GF-D8 (cell line): Measurements from ENCODE around the gene ARHGEF28.

ENCODE experiments used
- DNase-seq: peaks from one replicate; lab custom pipeline; 2025; lab: John Stamatoyannopoulos, UW

The ARHGEF28 gene

DNA sequence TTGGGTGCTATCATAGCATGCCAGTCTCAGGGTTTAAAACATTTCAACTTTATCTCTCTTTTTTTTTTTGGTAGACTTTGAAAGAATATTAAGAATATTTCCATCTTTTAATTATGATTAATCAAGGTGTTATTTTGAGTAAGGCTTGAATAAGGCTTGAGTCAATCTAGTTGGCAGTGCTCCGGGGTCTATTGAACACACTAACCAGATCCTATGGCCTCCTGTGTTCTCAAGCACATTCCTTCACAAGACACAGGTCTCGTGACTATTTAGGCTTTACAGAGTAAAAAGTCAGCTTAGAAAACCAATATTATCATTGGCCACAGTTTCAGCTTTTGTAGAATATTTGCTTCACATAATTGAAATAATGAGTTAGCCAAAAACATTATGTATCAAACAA is 151.2 kb downstream of the ARHGEF28 start:
- DNase-seq = no peak

DNA sequence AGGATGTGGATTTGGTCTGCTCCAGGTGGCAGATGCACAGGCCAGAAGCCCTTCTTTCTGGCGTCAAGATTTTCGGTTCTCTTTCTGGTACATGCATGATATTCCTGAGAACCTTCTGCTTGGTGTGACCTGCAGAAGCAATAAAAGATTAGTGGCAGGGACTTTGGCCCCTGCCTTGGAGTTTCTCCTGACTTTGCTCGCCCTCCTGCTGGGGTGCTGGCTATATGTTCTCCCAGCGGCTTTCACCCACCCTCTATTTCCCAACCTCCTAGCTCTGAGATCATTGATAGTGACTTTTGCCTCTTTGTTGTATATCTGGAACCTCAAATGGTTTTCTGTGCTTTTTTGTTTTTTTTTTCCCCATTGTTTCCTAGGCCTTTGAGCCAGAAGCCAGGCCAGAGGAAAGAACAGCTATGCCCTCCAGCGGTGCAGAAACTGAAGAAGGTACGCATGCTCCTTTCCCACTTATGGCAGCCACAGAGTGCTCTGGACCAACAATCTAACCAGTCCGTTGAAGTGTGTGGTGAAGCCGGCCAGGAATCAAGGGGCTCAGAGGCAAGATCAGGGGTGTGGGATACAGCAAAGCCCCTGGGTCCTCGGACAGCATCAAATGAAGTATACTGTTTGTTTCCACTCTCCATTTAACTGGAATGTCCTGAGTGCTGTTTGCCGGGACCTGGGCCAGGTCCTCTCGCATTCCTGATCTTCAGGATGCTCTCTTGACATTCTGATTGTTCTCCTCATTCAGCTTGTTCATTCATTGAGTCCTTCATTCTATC is 154.5 kb downstream of the ARHGEF28 start:
- no peak for DNase-seq

DNA sequence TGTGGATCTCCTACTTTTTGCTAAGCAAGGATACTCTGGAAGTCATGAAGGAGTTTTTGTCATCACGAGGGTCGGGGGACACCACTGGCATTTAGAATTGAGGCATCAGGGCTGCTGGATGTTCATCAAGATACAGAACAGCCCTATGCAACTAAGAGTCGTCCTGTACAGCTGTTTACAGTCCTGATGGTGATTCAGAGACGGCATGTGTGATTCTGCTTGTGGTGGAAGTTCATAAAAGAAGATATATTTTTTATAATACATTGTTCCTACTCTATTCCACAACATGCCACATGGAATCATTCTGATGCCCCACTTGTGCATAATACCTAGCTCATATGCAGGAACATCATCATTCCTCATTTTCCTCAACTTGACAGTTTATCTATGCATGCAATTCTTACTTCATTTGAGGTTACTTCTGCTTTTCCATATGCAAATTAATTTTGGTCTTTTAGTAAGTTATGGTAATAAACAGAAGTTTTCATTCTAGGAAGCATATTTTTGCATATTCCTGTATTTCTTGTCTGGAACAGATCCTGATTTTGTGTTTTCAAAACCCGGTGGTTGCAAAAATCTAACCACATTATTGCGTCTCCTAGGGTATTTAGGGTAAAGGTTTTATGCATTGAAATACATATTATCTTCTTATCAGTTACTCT is 155.2 kb downstream of the ARHGEF28 start:
- DNase-seq = no peak

DNA sequence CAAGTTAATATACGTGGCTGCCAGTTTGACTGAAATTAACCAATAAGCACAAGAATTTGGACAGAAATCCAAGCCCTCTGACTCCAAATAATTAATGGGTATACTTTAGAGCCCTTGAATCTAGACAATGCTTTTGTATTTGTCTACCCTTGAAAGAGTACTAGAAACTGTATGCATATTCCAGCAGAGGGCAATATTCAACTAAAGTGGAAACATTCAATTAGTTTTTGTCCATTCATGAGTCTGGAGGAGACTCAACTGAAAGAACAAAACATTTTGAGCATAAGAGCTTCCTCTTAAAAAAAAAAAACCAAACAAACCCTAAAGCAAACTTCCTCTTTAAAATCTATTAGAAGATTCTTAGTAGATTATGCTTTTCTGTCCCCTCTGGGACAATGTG is 157.8 kb downstream of the ARHGEF28 start:
- no peak for DNase-seq

DNA sequence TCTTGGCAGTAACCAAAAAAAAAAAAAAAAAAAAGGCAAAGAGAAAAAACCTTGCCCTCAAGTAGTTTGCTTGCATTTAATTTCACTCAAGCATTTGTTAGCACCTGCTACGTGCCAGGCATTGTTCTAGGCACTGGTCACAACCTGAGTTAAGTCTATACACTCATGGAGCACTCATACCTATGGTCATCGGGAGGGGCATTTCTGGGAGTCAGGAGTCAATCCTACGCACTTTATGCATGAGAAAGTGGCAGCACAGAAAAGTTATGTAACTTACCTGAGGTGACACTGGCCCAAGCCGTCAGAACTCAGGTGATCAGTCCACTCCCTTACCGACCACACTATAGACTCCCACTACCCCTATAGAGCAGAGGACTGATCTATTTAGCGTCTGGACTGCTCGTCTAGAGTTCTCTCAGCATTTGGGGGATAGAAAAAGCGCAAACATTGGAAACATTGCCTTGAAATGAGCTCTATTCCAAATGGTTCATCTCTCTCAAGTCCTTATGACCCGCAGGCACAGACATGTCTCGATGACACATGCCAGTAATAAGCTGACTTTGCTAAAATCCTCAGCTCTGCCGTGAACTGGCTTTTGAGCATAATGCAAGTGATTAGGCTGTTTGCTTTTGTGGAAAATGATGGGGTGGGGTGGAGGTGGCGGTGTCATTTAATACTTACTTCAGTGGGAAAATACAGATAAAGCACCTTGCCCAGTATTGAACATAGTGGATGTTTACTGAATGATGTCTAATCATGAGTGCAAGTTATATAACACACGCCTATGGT is 160.2 kb downstream of the ARHGEF28 start:
- no peak for DNase-seq

DNA sequence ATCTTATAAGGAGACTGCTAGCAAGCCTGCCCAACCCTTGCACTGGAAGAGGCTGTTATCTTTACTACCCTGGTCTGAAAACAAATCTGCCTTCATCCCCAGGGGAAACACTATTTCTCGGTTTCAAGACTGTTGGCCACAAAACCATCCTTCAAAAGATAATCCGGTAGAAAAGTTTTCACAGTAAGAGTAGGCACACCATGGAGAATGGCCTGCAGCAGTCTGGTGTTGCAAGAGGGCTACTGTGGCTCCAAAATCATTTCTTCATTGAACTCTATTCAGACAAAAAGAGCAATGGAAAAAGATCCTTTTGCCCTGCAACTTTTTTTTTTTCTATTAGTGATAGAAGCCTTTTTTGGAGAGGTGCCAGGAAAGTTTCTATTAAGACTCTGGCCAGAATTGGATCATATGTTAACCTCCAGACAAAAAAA is 163.9 kb downstream of the ARHGEF28 start:
- DNase-seq = no peak

DNA sequence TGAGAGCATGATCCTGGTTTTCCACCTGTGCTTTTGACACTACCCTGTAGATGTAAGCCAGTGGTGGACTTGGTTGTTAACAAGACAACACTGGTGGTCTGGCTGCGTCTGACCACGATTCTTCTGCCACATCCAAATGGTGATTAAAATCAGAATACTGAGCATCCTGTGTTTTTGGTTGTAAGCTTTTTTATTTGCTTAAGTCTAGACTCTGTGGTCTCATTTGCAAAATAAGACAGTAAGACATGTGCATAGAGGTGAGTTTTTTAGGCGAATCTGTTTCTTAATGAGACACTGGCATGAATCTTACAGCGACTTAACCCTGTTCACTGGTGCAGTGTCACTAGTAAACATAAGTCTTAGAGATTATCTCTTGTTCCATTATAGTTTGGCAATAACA is 165.4 kb downstream of the ARHGEF28 start:
- no peak for DNase-seq

DNA sequence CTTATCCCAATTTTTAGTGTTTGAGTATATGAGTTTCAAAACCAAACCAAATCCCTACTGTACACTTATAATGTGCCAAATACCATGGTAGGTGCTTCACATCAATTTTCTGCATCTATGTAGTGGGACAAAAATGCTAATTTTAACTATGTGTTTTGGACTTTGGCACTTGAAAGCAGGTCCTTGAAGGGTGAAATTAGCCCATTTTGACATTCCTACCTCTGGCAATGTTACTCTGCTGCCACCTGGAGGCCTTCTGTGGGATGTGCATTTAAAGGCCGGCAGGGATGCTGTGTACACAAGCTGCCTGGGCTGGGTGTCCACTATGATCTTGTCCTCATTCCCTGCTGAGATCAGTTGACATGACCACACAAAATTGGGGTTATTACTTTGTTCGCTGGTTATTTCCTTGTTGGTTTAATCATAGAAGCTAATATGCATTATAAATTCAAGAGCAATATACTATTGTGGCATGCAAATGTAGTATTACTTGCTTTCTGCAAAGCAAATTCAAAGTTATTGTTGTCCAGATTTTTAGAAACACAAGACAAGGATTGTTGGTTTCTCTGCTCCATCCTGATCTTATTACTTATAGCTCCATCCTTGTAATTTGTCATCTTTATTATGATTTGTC is 166.8 kb downstream of the ARHGEF28 start:
- peak; percentile 4 for DNase-seq

DNA sequence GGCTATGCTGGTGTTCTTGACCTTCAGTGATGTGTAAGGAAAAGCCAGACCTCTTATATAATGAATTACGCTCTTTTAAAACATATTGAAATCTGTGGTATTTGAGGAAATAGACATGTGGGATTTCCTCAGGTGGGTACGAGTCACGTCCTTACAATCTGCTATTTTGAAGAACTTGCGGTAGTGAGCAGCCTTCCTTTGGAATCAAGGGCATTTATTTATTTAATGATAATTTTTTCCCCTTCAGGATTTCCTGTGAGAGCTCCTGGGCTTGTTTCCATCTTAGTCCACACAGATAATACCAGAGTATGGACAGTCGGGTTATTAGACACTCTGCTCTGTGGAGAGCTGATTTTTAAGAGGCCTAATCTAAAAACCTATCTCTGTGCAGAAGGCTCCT is 167.9 kb downstream of the ARHGEF28 start:
- DNase-seq = no peak

DNA sequence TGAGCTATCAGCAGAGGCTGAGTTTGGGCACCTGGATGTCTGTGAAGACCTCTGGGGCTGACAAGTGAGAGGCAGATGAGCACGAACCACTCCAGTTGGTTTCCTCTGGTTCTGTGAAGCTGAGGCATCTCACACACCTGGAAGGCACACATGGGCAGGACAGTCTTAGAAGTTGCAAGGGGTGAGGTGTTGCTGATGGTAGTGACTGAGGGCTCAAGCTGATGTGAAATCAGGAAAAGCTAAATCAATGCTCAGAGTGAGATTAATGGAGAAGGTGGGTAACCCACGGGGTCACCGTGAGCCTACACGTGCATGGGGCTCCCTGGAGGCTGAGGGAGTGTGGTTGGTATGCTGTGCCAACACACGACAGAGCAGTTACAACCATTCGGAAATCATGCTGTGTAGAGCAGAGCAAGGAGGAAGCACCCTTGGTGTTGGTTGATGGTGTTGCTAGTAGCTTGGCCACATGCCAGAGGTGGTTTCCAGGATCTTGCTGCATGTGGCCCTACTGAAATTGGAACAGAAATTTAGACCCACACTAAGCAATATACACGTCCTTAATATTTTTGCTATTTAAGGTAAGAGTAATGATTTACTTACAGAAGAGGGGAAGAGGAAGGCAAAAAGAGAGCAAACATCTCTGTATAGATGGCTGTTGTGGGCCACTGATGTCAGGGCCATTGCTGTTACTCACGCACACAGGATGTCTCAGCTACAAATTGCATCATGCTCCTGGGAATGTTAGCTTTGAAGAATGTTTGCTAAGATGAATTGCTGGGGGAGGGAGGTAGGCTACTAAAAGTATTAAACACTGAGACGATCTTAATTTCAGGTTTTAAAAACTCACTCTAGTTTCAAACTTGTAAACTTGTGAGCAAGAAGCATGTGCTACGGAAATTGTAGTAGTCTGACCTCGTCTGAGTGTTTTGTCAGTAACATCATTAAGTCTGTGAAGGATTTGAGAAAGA is 170.5 kb downstream of the ARHGEF28 start:
- DNase-seq = no peak

DNA sequence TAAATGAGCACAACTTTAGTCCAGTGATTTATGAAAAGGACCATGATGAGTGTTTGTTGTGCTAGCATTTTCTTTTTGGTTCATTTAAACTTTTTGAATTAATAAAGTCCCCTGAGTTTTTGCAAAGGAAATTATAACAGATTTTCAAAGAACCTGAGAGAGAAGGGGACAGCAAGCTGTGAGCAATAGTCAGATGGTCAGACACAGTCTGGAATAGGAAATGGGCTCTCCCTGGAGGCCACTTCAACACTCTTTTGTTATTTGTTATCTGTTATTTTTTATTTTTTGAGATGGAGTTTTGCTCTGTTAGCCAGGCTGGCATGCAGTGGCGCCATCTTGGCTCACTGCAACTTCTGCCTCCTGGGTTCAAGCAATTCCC is 171.1 kb downstream of the ARHGEF28 start:
- no peak for DNase-seq

DNA sequence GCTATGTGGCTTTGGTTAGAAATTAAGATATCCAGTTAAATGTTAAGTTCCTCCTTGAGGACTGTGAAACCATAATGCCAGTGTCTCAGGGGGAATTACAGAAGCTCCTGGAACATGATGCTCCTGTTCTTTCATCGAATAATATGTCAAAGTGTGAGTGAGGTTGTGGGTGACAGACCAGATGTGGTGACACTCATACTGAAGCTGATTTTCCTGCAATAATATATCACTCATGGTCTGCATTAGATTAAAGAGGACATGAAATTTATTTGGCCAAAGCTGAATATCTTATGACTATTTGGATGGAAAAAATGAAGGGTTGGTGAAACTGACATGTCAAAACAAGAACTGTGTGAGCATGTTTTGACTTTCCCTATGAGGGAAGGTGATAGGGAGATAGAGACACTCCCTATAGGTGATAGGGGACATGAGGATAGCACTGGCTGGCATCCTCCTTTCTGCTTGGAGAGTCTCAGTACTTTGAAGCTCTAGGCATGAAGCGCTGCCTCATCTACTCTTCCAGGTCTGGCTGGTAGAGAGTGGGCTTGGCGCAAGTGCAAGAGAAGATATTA is 173.5 kb downstream of the ARHGEF28 start:
- no peak for DNase-seq

DNA sequence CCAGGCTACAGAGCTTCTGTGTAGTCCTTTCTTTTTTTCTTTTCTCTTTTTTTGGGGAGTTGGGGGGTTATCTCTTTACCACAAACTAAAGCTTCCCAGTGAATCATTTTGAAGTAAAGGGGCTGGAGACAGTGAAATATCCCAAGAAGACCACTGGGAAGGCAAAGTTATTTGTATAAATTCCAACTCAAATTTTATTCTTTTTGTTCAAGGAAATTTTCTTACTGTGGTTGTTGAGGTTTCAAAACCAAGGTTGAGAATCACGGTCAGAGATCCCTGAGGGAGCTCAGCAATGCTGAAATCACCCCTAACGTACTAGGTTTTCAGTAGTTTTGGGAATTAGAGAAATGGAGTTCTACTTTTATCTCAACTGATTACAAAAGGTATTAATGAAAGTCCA is 175.7 kb downstream of the ARHGEF28 start:
- no peak for DNase-seq

DNA sequence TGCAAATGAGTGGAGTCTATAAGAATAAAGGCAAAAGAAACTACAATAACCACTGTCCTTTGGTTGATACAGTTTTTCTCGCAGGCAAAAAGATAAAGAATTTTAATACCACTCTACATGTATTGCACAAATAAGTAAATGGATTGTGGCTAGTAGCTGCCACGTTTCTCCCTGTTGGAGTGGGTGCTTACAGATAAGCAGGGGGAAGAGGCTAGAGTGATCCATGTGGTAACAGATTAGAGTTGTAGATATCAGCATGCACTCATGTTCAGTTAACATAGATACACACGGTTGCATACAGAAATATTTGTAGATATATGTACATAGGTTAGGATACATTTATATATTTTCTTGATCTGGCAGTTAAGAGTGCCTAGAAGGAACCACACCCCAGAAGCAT is 179.5 kb downstream of the ARHGEF28 start:
- DNase-seq = no peak

DNA sequence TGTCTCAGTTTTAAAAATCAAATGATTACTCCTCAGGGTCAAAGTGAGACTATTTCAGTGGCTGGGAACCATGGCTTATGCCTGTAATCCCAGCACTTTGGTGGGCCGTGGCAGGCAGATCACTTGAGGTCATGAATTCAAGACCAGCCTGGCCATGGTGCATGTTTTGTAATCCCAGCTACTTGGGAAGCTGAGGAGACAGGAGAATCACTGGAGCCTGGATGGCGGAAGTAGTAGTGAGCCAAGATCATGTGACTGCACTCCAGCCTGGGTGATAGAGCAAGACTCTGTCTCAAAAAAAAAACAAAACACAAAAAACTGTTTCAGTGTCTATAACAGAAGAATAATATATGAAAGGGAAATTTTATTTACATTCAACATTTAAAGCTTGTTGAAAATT is 182.9 kb downstream of the ARHGEF28 start:
- DNase-seq = no peak

DNA sequence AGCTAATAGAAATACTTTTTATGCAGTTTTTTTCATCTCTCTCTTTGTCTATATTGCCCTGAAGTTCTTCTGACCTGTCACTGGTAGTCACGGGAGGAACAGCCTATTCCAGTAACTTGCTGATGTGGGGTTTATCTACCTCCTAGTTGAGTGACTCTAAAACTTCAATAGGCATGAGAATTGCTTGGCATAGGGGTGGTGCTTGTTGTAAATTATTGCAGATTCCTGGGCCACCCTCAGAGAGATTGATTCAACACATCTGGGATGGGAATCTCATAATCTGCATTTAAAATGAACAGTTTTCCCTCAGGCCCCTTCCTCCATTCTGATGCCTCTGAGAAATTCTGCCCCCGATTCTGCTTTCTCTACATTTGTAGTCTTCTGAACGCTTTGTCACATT is 184.4 kb downstream of the ARHGEF28 start:
- DNase-seq = no peak

DNA sequence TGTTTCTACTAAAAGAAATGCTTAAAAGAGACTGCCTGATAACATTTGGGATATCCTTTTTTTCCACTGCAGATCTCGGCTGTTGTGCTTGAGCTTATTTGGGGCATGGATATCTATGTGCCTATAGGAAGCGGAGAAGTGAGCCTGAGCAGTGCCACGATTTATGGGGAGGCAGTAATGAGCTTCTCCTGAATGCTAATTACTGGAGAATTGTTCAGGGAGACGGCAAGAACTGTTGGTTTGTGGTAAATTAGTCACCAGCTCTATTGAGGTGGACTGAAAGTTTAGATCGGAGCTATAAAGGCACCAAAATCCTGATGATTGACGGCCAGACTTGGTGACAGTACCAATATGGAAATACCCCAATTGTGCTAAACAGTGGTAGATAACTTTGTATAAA is 186.5 kb downstream of the ARHGEF28 start:
- DNase-seq = no peak

DNA sequence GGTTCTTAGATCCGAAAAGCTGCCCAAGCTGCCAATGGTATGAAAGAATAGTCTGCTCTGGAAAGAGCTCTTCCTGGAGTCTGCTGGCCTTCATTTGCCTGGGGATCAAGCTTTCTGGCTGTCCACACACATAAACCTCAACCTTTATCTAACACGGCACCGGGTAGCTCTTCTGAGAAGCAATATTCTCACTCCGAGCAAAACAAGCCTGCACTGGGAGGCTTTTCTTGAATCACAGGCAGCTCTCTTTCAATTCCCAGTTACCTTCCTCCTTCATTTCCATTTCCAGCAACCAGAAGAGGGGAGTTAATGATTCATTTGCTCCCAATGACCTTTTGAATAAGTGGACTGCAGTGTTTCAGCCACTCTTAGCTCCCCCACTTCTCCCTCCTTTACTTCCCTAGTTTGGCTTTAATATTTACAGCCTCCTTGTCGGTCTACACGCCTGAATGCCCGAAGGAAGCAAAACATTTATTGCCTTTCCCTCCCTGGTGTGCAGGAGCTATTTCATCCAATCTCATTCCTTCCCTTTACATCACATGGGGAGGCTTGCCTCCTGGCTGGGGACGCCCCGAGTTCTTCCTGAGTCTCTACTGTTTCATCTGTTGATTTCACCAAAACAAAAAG is 187.1 kb downstream of the ARHGEF28 start:
- no peak for DNase-seq

DNA sequence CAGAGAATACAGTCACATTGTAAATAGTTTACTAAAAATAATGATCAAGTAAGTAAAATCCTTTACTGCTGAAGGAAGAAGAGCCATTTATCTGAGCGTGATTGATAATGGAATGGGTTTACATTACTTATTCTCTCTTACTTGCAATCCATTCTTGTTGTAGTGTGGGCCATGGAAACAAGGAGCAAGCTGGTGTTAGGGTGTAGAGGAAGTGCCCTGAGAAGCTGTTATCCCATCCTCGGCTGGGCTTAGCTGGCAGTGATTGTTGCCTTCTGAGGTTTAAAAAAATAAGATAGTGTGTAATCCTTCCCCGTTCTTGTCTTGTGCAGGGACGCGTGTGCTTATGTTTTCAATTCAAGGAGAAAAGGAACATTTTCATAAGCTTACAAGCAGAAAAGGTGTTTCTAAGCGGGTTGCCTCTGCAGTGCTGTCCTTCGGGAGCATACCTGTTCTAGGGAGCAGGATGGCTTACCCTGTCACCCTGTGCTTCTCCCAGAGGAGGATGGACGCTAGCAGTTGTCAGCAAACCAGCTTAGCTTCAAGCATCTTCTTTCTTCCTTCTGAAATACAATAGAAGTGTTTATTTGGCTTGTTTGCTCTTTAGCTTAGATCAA is 188.3 kb downstream of the ARHGEF28 start:
- no peak for DNase-seq

DNA sequence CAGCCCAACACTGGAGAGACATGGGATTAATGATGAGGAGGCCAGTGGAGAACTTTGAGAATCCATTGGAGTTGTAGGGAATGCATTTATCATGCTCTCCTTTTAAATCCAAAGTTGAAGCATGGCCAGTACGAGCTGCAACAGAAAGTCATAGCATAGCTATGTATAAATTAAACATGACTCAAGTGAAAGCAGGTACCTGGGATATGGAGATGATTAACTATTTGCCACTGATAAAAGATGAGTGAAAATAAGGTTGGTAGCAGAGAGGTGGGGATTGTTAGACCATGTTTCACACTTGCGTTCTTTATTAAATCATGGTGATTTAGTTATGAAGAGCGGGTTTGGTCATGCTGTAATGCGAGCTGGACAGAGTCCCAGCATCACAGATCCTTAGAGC is 189.6 kb downstream of the ARHGEF28 start:
- no peak for DNase-seq
